ENCODE measurements around the gene MECP2. TPM values are rescaled to one million over a fixed set of nuclear protein-coding genes. Genes with fewer than 3 reads are reported as not detected.
A peak's percentile ranks its signal among the peaks of the same experiment; 100 is the strongest.

The MECP2 gene
- total RNA-seq, 1 donor from 2014 or later, result 57.8 TPM

GRCh38 chrX:154115071-154115470 is 17.6 kb upstream of the MECP2 start:
- H3K27me3 Mint-ChIP-seq (ENCODE audit: low read depth), result no peaks in the 10 kb centered on the region
- no peak for TF ChIP-seq CTCF (IDR thresholded peaks at IDR 0.05; ENCODE audit: unreplicated experiment)
- no peaks in the 10 kb centered on the region for H3K36me3 Mint-ChIP-seq
- H3K4me1 Mint-ChIP-seq, result no peaks in the 10 kb centered on the region
- no peak overlapping the region for H3K27ac Mint-ChIP-seq
- H3K9me3 Mint-ChIP-seq, result peaks cover 26% of the 10 kb centered on the region
- no peak for DNase-seq (ENCODE audit: low spot score in 2 of 2, unreplicated experiment in 2 of 2)
- no peak overlapping the region for H3K4me3 Mint-ChIP-seq

- Mint-ChIP-seq H3K4me3 (no peak overlapping the region), H3K27me3 (ENCODE audit: low read depth) (no peaks in the 10 kb centered on the region), H3K4me1 (no peaks in the 10 kb centered on the region), H3K9me3 (peaks cover 26% of the 10 kb centered on the region), H3K27ac (no peak overlapping the region), H3K36me3 (no peaks in the 10 kb centered on the region)
- no peak for TF ChIP-seq CTCF (IDR thresholded peaks at IDR 0.05; ENCODE audit: unreplicated experiment)
- DNase-seq (ENCODE audit: low spot score in 2 of 2, unreplicated experiment in 2 of 2), result no peak
Measured at GRCh38 chrX:154114652-154115051, 17.1 kb upstream of the MECP2 start.

GRCh38 chrX:154113729-154114128 is 16.2 kb upstream of the MECP2 start:
- no peak overlapping the region for H3K27ac Mint-ChIP-seq

GRCh38 chrX:154098551-154098950 is 1.0 kb upstream of the MECP2 start:
- Mint-ChIP-seq H3K9me3 (peaks cover 6% of the 10 kb centered on the region), H3K4me1 (peaks cover 34% of the 10 kb centered on the region), H3K4me3 (peak overlapping the region; percentile 62), H3K27me3 (ENCODE audit: low read depth) (peaks cover 3% of the 10 kb centered on the region), H3K36me3 (no peaks in the 10 kb centered on the region), H3K27ac (peak overlapping the region; percentile 80)
- DNase-seq (ENCODE audit: low spot score in 2 of 2, unreplicated experiment in 2 of 2), result no peak
- no peak for TF ChIP-seq CTCF (IDR thresholded peaks at IDR 0.05; ENCODE audit: unreplicated experiment)

More at GRCh38 chrX:154113729-154114128, 16.2 kb upstream of the MECP2 start:
- no peak overlapping the region for H3K4me3 Mint-ChIP-seq
- no peak for TF ChIP-seq CTCF (IDR thresholded peaks at IDR 0.05; ENCODE audit: unreplicated experiment)
- DNase-seq (ENCODE audit: low spot score in 2 of 2, unreplicated experiment in 2 of 2), result no peak
- H3K36me3 Mint-ChIP-seq, result no peaks in the 10 kb centered on the region
- H3K27me3 Mint-ChIP-seq (ENCODE audit: low read depth), result no peaks in the 10 kb centered on the region
- H3K4me1 Mint-ChIP-seq, result no peaks in the 10 kb centered on the region
- peaks cover 29% of the 10 kb centered on the region for H3K9me3 Mint-ChIP-seq

- peak overlapping the region; percentile 89 for H3K27ac Mint-ChIP-seq
- no peak for TF ChIP-seq CTCF (IDR thresholded peaks at IDR 0.05; ENCODE audit: unreplicated experiment)
- peaks cover 43% of the 10 kb centered on the region for H3K4me1 Mint-ChIP-seq
- peak; percentile 77 to 78 for DNase-seq (ENCODE audit: low spot score in 2 of 2, unreplicated experiment in 2 of 2)
- no peaks in the 10 kb centered on the region for H3K36me3 Mint-ChIP-seq
- H3K4me3 Mint-ChIP-seq, result peak overlapping the region; percentile 76
- peaks cover 4% of the 10 kb centered on the region for H3K9me3 Mint-ChIP-seq
- peaks cover 3% of the 10 kb centered on the region for H3K27me3 Mint-ChIP-seq (ENCODE audit: low read depth)
Measured at GRCh38 chrX:154097003-154097588, 421 bp downstream of the MECP2 start.

Measured in mesothelial cell of epicardium (in vitro differentiated cells).